NCI-H2107 treated with DMSO at 0.1 percent for 48 hours (cell line): ENCODE measurements around the gene ETV4.

Experiments used
- DNase-seq: peaks from one replicate; lab custom pipeline; 2025; ENCODE audit not compliant: unreplicated experiment; lab: John Stamatoyannopoulos, UW

The ETV4 gene

GRCh38 chr17:43573579-43574321, 27.6 kb upstream of the ETV4 start:
- no peak for DNase-seq

- no peak for DNase-seq
Measured at GRCh38 chr17:43572368-43572980, 26.3 kb upstream of the ETV4 start.

DNA sequence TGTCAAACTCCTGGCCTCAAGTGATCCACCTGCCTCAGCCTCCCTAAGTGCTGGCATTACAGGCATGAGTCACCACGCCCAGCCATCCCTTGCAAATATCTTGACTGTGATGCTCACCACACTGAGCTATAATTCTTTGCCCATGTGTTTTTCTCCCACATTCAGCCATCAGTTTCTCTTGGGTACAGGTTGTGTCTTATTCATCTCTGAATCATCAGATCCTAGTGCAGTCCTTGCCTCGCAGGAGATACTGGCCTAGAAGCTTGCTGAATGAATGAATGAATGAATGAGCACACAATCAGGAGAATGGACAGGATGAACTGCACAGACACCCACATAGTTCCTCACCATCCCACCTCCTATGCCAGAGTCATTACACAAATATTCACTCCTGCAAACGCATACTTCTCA, 24.4 kb upstream of the ETV4 start:
- no peak for DNase-seq

- no peak for DNase-seq
Measured at GRCh38 chr17:43568506-43569082, 22.5 kb upstream of the ETV4 start.

DNA sequence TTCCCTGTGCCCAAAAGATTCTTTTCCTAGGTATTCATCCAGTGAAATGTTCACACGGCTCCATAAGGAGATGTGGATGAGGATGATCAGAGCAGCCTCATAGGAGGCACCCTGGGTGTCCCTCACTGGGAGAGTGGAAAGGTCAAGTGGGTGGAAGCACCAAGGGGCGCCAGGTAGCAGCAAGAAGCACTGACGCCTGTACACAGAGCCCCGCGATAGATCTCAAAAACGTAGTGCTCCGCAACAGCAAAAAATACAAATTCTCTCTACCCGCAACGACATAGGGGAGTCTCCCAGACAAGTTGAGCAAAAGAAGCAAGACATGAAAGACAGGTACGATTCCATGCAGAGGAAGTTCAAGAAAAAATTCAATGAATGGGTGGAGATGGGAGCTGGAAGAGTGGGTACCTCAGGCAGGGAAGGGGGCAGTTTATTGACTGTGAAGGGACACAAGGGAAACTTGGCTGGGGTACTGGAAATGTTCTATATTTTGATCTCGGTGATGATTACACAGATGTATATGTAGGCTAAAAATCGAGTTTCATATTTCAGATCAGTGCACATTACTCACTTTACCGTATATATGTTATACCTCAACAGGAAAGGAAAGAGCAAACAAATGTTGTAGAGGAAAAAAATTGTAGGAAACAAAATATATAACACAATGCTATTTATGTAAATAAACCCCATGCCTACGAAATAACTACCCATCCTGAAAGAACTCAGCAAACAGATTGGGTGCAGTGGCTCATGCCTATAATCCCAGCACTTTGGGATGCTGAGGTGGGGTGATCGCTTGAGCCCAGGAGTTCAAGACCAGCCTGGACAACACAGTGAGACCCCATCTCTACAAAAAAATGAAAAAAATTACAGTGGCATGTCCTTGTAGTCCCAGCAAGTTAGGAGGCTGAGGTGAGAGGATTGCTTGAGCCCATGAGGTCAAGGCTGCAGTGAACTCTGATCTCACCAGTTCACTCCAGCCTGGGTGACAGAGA, 17.8 kb upstream of the ETV4 start:
- DNase-seq: no peak

DNA sequence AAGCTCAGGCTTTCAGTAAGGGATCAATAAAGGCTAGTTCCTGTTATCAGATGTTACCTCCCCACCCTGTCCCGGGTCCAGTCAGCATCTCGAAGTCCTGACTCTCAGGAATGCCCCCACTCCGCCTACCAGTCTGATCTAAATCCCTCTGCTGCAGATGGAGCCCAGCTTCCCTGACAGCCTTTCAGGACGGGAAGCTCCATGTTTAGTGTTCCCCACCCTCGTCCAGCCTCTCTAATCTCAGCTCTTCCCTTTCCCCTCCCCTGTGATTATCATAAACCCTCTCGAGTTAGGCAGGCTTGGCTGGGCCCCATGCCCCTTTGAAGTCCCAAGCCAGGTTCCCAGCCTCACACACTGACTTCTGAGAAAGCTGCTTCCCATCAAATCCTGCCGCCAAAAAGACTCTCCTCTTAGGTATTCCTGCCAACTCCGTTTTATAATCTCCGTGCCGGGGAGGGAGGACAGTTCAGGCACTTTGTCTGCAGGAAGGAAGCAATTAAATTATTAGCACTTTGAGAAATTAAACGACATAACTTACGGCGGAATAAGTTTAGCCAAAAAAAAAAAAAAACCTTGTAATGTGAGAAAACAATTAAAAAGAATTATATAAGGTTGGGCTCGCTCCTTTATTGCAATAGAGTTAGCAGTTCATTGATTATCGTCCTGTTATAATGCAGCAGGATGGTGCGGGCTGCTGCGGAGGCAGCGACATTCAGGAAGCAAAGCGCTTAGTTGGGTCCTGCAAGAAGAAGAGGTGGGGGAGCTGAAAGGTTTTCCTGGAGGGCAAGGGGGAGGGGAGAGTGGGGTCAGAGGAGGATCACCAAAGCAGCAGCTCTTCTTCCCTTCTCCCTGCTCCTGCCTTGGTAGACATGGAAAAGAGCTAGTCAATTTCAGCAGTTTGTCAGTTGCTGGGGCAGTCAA, 16.8 kb upstream of the ETV4 start:
- DNase-seq: no peak

DNA sequence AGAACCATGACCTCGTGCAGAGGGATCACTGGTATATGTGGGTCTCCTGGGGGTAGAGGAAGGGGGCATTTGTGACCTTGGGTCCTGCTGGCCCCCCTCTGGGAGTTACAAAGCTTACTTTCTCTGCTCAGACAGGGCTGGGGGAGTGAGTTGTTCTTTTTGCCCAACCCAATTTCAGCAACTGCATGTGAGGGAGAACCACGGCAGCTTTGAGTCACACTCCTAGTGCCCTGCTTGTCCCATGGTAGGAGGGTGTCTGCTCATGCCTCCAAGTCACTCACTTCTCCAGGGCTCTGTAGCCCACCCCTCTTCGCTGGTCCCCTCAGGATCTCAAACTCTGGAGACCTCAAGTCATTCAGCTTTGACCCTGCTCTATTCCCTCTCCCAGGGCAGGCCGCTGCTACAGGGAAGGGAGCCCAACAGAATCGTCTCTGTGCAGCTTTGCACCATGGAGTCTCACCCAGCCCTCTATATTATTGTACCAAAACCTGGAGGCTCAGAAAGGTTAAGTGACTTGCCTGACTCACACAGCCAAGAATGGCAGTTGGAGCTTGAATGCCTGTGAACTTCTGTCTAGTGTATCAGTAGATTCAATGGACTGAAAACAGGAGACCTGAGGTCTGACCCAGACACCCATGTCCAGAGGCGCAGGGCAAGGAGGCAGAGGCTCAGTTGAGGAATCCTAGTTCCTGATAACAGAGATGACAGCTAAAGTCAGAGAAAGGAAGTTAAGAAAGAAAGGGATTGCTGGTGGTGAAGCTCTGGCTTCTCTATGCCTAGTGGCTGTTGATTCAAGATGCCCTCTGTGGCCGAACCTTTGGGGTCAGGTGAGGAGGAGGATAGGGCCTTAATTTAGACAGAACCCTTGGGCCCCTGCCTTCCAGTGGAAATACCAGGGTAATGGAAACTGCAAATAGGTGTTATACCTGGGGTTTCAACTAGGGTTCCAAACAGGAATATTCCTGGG, 14.6 kb upstream of the ETV4 start:
- no peak for DNase-seq

GRCh38 chr17:43559161-43559816, 13.1 kb upstream of the ETV4 start:
- no peak for DNase-seq

DNA sequence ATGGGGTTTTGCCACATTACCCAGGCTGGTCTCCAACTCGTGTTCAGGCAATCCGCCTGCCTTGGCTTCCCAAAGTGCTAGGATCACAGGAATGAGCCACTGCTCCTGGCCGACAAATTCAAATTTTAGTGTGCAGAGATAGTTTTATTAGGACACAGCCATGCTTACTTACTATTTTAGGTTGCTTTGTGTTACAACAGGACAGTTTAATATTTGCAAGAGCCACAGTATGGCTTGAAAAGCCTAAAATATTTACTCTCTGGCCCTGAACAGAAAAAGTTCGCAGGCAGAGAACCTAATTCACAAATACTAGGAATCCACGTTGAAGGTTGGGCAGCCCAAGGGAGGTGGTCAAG, 12.6 kb upstream of the ETV4 start:
- DNase-seq: no peak

DNA sequence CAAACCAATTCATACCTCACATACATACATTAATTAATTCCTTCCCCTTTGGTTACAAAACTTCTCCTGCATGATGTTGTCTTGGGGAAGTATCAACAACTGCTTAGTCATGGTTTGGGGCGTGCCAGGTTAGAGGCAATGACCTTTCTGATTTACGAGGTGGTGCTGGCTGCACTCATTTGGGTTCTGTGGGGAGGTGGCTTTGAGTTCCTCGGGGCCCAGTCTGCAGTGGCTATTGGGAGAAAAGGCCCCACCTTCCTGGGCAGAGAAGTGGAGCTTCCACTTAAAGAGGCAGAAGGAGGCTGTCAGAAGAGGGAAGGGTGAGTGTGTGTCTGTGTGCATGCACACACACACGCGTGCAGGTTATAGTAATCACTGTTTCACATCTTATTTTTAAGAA, 10.2 kb upstream of the ETV4 start:
- DNase-seq: no peak

DNA sequence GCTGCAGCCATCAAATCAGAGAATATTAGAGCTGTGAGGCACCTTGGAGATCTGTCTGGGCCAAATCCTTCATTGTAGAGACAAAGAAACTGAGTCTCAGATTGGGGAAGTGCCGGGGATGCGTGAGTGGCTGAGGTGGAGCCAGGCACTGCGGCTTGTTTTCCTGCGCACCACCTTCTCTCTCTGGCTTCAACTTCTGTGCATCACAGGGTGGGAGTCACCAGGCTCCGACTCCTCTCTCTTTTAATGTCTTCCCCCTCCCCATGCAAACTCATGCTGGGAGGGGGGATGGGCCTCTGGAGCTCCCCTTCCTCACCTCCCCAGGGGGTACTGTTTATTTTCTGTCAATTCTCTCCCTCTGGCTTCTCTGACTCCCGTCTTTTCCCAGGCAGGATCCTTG, 8.7 kb upstream of the ETV4 start:
- DNase-seq: no peak

GRCh38 chr17:43553573-43553972, 7.4 kb upstream of the ETV4 start:
- no peak for DNase-seq

DNA sequence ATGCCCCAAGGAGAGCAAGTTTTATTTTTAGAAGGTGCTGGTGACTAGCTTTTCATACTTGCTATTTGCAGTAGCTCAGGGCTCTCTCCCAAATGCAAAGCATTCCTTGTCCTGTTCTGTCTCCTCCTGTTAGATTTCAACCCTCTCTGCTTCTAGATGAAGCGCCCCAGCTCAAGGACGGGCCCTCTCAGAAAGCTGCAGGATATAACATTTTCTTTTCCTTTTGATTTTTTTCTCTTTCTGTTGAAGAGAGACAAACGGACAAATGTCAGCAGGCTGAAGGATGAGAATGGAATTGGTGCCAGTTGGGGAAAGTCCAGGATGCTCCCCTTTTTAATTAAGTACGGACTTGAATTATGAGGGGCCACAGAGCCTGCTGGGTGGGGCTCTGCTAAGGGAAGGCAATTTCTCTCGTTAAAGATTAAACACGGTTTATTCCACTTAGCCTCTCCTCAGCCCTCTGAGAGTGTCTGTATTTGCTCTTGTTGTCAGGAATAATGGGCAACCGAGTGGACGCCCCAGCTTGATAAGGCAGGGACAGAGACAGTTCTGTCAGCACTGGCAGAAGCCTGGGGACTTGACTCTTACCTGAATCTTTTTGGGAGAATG, 6.2 kb upstream of the ETV4 start:
- no peak for DNase-seq

DNA sequence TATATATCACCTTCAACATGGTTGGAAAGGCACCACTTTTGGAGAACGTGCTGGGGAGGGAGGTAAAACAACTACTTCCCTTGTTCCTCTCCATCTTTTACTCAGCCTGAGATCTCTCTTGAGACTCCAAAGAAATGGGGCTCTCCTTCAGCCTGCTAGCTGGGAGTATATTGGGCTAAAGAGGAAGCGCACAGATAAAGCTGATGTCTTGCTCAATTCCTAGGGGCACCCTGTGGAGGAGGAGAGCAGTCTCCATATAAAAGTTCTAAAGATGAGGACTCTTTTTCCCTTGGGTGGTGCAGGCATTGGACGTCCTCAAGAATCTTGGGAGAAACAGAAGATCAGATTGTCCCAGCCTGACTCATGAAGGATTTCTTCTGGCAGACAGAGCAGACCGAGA, 4.6 kb upstream of the ETV4 start:
- no peak for DNase-seq

DNA sequence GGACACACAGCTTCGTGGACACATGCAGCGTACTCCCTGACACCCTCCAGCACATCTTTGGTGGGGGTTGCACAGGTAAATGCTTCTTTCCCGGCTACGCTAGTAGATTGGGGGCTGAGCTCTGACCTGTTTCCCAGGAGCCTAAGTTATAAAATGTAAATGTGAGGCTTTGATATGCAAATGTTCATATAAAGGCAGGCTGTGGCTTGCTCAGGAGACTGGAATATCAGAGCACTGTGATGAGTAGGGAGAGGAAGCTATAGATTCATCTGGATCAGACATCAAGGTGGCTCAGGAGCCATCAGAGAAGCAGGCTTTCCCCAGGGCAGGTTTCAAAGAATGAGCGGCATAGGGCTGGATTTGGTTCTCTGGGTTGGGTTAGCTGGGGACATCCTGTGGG, 3.4 kb upstream of the ETV4 start:
- DNase-seq: no peak

DNA sequence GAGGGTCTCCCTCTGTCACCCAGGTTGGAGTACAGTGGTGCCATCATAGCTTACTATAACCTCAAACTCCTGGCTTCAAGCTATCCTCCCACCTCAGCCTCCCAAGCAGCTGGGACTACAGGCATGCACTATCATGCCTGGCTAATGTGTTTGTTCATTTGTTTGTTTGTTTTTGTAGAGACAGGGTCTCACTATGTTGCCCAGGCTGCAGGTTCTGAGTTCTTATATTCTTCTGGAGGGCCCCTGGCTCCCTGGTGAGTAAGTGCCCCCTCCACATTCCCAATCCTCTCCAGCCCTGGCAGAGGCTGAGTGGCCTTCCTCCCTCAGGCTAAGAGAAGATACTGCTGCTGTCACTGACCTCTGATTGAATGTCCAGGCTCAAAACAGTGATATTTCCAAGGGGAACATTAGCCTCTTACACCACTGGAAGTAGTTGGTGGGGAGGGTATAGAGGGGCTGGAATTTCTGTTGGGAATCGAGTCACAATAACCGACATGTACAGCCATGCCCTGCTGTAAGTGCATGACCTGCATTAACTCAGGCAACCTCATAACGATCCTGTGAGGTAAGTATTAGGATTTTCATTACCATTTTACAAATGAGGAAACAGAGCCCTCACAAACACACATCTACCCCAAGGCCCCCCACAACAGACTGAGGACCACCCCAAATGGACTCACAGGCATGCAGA, 2.7 kb upstream of the ETV4 start:
- DNase-seq: no peak

DNA sequence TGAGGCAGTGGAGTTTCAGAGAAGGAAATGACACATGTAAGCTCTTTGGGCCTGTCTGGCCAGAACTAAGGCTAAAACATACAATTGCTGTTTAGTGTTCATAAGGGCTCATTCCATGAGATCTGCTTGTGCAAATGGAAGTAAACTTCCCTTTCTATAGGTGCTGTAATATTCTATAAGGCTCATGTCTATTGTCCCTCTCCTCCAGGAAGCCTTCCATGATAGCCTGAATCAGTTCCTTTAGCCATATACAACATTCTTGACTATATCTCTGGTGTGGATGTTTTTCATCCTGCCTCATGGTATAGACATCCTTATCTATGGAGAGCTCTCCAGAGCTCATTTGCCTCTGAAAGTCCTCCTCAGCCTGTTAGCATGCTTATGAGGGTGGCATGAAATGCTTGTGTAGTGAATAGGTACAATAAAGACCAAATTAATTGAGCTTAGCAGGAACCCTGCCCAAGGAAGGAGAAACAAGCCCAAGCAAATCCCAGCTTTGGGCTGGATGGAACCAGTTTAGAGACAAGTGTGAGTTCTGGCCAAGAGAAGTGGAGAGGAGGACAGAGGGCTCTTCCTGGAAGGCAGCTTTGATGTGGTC, 1.6 kb upstream of the ETV4 start:
- no peak for DNase-seq
